GM12892 (cell line): Measurements from ENCODE around the gene PCDH11X.
"Not testable (repeated sequence)": the region's sequence is repeated elsewhere in the genome, so short reads cannot be mapped to it uniquely, and the experiment has no call there.

ENCODE experiments used
- POLR2A ChIP-seq: IDR thresholded peaks from 2 replicates; pipeline ENCODE4 v1.6.1; 2011; ENCODE audit warnings: low read depth, low read length, control low read depth
- POLR2AphosphoS5 ChIP-seq: IDR thresholded peaks from 2 replicates; pipeline ENCODE4 v1.6.1; 2011; ENCODE audit warnings: low read depth, low read length, control low read depth
- TAF1 ChIP-seq: IDR thresholded peaks from 2 replicates; pipeline ENCODE4 v1.6.1; 2011; ENCODE audit warnings: low read depth, mild to moderate bottlenecking, control low read depth, low read length, borderline replicate concordance

GRCh38 chrX:91817537-91817936 is 38.4 kb downstream of the PCDH11X start:
- TF ChIP-seq POLR2AphosphoS5, POLR2A, TAF1: not testable (repeated sequence)
